ENCODE results near the gene NTN5. TPM values are rescaled to one million over a fixed set of nuclear protein-coding genes. Genes with fewer than 3 reads are reported as not detected.

Gene NTN5
- total and polyA plus RNA-seq, 2 of the 4 experiments (the other 2 are of a cell fraction): 0.19 TPM; not detected in 1

DNA sequence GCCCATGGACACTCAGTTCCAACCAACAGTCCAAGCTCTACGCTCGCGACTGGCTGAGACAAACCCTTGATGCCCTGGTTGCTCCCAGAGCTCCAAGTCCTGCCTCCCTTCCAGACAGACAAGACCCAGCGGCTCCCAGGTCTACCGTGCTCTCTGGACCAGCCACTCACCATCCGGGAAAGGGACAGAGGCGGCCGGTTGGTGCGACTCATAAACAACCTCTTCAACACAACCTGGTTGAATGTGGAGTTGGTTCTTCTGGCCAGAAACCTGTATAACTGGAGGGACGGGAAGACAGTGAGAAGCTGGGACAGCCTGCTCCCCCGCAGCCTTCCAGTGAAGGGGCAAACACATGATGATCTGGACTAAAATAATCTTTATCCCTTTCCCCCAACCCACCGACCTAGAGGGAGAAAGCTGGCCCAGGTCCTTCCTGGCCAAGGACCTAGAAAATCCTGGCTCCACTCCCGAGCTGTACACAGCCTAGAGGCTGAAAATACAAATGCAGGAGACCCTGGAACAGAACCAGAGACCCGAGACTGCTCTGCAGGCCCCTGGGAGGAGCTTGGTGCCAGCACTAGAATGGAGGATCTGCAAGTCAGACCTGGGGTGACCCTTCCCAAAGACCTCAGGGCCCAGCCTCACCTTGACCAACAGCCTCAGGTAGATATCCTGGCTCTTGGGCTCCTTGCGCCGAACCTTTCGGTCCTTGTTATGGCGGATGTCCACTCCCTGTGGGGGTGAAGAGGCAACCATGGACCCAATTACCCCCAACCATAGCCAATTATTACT lies 55.5 kb downstream of the NTN5 start (continued):
- TF ChIP-seq FOS (IDR thresholded peaks at IDR 0.05; ENCODE audit: low read depth, low read length): no peak

DNA sequence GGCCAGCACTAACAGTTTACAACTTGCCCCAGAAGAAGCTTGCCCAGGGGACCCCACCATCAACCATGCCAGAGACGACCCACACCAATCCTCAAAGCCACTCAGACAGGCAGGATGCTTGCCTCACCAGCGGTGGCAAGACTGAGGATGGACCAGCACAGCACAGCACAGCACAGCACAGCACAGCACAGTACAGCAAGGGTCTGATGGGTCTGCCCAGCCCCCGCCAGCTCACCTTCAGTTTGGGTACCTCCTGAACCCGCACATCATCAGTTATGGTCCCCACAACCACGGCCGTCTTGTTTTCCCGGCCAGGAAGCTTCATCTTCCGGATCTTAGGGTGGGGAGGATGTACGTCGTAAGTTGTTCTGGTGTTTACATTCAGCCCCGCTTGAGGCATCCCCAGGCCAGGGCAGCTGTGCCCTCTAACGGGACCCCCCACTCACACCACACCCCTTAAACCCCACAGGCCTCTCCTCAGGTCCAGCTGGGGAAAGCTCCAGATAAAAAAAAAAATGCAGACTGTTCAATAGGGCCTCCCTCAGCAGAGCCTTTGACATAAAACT lies 56.2 kb downstream of the NTN5 start:
- no peaks in the 10 kb centered on the region for H3K9me3 ChIP-seq (ENCODE audit: control insufficient read depth, insufficient read depth, low read length)
- ChIA-PET POLR2A (ENCODE audit: unreplicated experiment) (interaction anchor here (0.6 kb wide), 1 partner anchor 355 kb away, joined by 4 read pairs; no protein-coding TSS in a partner anchor), CTCF (interaction anchor here (1.3 kb wide), 1 partner anchor 128 kb away, joined by 5 read pairs; no protein-coding TSS in a partner anchor)
- DNase-seq: no peak
- H3K18ac ChIP-seq (ENCODE audit: low read depth, low read length): no peak overlapping the region
- no TSS peak for BruUV-seq (replicated peaks)
- peaks cover 16 to 47% of the 10 kb centered on the region in 2 experiments; a peak in 3 of 4 replicates for H3K79me1 ChIP-seq (ENCODE audit: low read depth in 1 of 2, low read length in 2 of 2)
- no peak overlapping the region for H3K27ac ChIP-seq (ENCODE audit: insufficient read depth, low read length)
- no peak overlapping the region for H4K5ac ChIP-seq (ENCODE audit: low read depth, low read length)
- no peak overlapping the region for H2AFZ ChIP-seq (replicated peaks; ENCODE audit: low read length, poor library complexity)
- H2BK5ac ChIP-seq (ENCODE audit: low read depth, low read length, poor library complexity, severe bottlenecking): no peak overlapping the region
- peaks cover 4% of the 10 kb centered on the region for H3K9me1 ChIP-seq (ENCODE audit: insufficient read depth, low read length)
- no peaks in the 10 kb centered on the region for H3K27me3 ChIP-seq (ENCODE audit: control insufficient read depth, insufficient read depth, low read length)
- peaks cover 28% of the 10 kb centered on the region for H3K36me3 ChIP-seq (ENCODE audit: control insufficient read depth, insufficient read depth, low read length)
- H3K56ac ChIP-seq (ENCODE audit: extremely low read depth, insufficient read depth, low read length): no peak overlapping the region
- no peak overlapping the region for H2AK5ac ChIP-seq (ENCODE audit: low read depth, low read length)
- H4K20me1 ChIP-seq (ENCODE audit: insufficient read depth, low read length): peaks cover 53% of the 10 kb centered on the region
- peaks cover 8% of the 10 kb centered on the region for H3K4me1 ChIP-seq (ENCODE audit: control insufficient read depth, insufficient read depth, low read length)
- no peak overlapping the region for H2BK15ac ChIP-seq (ENCODE audit: low read depth, low read length)
- no peak overlapping the region for H2BK120ac ChIP-seq (ENCODE audit: low read depth, low read length)
- dilution Hi-C loops (cut with HindIII; ENCODE audit: low sequenced_read_pairs, unreplicated experiment): no loop called here
- intact Hi-C loops (cut with micrococcal nuclease): no loop called here
- H3K4me3 ChIP-seq (ENCODE audit: insufficient read depth, low read depth, low read length): no peak overlapping the region
- no peak overlapping the region for H3K4ac ChIP-seq (ENCODE audit: low read depth, low read length)
- H4K91ac ChIP-seq (ENCODE audit: insufficient read depth, low read depth, low read length): no peak overlapping the region
- H2BK20ac ChIP-seq (ENCODE audit: low read depth, low read length): no peak overlapping the region
- no peak overlapping the region for H3K23ac ChIP-seq (ENCODE audit: low read depth, low read length)
- H3K14ac ChIP-seq (replicated peaks; ENCODE audit: low read depth, low read length): no peak overlapping the region
- H3K4me2 ChIP-seq (ENCODE audit: low read depth, low read length): no peak overlapping the region; the same call in 1 of the 2 replicates
- no peak overlapping the region for H2AK9ac ChIP-seq (replicated peaks; ENCODE audit: low read depth, low read length, poor library complexity)
- in situ Hi-C loops (cut with MboI; ENCODE audit: low sequenced_read_pairs): no loop called here
- H3K9ac ChIP-seq (ENCODE audit: low read depth, low read length): peak overlapping the region; percentile 99; the same call in 1 of the 2 replicates
- ATAC-seq (ENCODE audit: low read depth): no peak
- H4K8ac ChIP-seq (ENCODE audit: low read depth in 2 of 2, low read length in 2 of 2): no peak overlapping the region
- 50% methylated on average over 1 of the region's 12 CpGs; no CpG with 5 or more reads in 1 of the 2 experiments for WGBS, 2 experiments (ENCODE audit: extremely low coverage in 2 of 2, insufficient read length in 1 of 2)
- no peak for TF ChIP-seq NFE2L2 (IDR thresholded peaks at IDR 0.05; ENCODE audit: low read depth, low read length)
- no peak for TF ChIP-seq RAD21 (IDR thresholded peaks at IDR 0.05; ENCODE audit: low read length)
- no peak for TF ChIP-seq RFX5 (IDR thresholded peaks at IDR 0.05; ENCODE audit: low read depth, low read length)
- TF ChIP-seq, protein P1, sequence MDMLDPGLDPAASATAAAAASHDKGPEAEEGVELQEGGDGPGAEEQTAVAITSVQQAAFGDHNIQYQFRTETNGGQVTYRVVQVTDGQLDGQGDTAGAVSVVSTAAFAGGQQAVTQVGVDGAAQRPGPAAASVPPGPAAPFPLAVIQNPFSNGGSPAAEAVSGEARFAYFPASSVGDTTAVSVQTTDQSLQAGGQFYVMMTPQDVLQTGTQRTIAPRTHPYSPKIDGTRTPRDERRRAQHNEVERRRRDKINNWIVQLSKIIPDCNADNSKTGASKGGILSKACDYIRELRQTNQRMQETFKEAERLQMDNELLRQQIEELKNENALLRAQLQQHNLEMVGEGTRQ (IDR thresholded peaks at IDR 0.05; ENCODE audit: low read depth, low read length): no peak
- no peak for TF ChIP-seq MXI1 (IDR thresholded peaks at IDR 0.05; ENCODE audit: borderline replicate concordance, low read depth, low read length)
- TF ChIP-seq CEBPB (IDR thresholded peaks at IDR 0.05; ENCODE audit: low read depth, low read length): no peak
- TF ChIP-seq SMC3 (IDR thresholded peaks at IDR 0.05; ENCODE audit: low read depth, low read length): no peak
- no peak for TF ChIP-seq MAZ (IDR thresholded peaks at IDR 0.05; ENCODE audit: borderline replicate concordance, low read depth, low read length)
- no peak for TF ChIP-seq POLR2A (IDR thresholded peaks at IDR 0.05; ENCODE audit: low read depth, low read length)
- no peak for TF ChIP-seq BHLHE40 (IDR thresholded peaks at IDR 0.05; ENCODE audit: low read depth, low read length)
- TF ChIP-seq FOS (IDR thresholded peaks at IDR 0.05; ENCODE audit: low read depth, low read length): no peak
- no peak for TF ChIP-seq MAFK (IDR thresholded peaks at IDR 0.05; ENCODE audit: low read depth, low read length)
- TF ChIP-seq CHD1 (IDR thresholded peaks at IDR 0.05; ENCODE audit: low read depth, low read length): no peak
- TF ChIP-seq, protein P2, sequence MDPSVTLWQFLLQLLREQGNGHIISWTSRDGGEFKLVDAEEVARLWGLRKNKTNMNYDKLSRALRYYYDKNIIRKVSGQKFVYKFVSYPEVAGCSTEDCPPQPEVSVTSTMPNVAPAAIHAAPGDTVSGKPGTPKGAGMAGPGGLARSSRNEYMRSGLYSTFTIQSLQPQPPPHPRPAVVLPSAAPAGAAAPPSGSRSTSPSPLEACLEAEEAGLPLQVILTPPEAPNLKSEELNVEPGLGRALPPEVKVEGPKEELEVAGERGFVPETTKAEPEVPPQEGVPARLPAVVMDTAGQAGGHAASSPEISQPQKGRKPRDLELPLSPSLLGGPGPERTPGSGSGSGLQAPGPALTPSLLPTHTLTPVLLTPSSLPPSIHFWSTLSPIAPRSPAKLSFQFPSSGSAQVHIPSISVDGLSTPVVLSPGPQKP (IDR thresholded peaks at IDR 0.05; ENCODE audit: borderline replicate concordance, low read depth, low read length): no peak

All from IMR-90 (cell line).